Activated CD8-positive, alpha-beta memory T cell treated with anti-CD3 and anti-CD28 coated beads, Interleukin-2, amount 50 U/mL, for 48 hours (primary cell): ENCODE data around the gene PDE6B.
"Not testable (repeated sequence)": the region's sequence is repeated elsewhere in the genome, so short reads cannot be mapped to it uniquely, and the experiment has no call there.

Experiments used
- DNase-seq: peaks from one replicate; pipeline ENCODE4 v3.0.0-alpha.2; 2020

Gene PDE6B

DNA sequence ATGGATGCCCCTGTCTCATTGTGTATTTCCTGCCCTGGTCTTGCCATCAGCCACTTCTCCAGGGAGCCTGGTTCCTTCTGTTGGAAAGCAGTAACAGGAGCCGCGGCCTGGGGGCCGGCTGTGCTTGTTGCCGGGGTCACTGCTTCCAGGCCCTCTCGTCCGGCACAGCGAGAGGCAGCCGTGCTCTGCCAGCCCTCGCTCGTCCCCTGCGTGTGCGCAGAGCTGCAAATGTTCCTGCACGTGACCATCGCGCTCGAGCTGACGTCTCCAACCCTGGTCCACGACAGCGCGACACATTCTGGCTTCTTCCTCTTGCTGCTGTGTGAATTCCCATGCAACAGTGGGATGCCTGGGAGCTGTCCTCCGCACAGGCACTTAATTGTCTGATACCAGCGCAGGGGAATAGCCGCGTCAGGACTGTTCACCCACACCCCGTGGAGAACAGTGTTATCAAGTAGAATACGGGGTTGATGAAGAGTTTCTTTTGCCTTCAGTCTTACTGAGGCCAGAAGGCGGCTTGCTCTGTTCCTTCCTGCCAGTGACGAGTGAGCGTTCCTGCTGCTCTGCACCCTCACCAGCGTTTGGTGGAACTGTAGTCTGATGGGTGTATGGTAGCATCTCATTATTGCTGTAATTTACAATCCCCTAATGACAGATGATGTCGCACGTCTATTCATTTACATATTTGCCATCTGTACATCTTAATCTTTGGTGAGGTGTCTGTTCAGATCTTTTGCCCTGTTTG is 12.3 kb downstream of the PDE6B start:
- no peak for DNase-seq

DNA sequence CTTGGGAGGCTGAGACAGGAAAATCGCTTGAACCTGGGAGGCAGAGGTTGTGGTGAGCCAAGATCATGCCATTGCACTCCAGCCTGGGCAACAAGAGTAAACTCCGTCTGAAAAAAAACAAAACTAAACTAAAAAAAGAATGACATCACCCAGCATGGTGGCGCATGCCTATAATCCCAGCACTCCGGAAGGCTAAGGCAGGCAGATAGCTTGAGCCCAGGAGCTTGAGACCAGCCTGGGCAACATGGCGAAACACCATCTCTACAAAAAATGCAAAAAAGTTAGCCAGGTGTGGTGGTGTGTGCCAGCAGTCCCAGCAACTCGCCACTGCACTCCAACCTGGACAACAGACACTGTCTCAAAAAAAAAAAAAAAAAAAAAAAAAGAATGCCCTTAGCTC is 17.0 kb downstream of the PDE6B start:
- DNase-seq, result not testable (repeated sequence)

DNA sequence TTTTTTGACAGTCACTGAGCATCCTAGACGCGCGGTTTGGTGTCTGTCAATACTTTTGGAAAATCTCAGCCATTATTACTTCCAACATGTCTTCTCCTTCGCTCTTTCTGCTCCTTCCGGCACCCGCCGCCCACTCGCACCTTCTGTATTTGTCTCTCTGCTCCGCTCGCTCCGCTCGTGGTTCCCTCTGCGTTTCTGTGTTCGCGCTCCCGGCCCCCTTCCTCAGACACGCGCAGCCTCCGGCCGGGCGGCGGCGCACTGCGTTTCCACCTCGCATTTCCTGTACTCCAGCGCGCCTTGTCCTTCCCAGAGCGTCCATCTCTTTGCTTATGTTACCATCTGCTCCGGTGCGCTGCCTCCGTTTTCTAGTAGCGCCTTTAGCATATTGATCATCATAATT is 21.1 kb downstream of the PDE6B start:
- DNase-seq, result no peak

DNA sequence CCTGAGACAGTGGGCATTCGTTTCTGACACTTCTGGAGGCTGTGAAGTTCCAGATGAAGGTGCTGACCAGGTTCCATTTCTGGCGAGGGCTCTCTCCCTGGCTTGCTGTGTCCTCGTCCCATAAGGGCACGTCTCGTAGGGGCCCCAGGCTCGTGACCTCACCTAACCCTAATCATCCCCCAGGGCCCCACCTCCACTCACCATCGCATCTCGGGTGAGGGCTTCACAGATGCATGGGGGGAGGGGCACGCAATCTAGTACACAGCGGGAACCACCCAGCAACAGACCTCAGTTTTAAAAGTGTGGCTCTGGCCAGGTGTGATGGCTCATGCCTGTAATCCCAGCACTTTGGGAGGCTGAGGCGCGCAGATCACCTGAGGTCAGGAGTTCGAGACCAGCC is 22.1 kb downstream of the PDE6B start:
- DNase-seq, result no peak

DNA sequence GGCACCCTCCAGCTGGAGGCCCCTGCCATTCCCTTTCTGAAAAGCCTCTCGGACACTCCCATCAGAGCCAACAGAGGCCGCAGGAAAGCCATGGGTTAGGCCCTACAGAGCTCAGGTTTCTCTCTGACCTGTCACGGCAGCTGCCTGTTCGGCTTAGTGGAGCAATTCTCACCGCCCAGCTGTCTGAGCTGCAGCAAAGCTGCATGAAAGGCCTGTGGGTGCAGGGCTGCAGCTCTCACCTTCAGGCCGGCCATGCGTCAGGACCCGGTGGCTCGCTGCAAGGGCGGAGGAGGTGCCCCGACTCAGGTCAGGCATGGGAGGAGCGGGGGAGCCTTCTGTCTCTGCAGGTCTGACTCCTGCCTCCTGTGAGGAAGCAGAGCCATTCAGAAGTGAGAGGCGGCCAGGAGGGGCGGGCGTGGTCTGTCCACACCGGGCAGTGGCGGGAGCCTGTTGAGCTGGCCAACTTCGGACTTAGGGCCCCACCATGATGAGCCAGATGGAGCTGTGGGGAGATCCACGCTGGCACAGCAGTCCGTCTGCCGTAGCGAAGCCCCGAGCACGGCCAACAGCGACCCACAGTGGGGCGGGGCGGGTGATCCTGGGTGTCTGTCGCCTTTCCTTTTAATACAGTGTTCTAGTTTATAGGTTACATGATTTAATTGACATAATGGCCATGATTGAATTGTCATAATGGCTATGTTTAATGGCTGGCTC is 23.4 kb downstream of the PDE6B start:
- DNase-seq, result no peak

DNA sequence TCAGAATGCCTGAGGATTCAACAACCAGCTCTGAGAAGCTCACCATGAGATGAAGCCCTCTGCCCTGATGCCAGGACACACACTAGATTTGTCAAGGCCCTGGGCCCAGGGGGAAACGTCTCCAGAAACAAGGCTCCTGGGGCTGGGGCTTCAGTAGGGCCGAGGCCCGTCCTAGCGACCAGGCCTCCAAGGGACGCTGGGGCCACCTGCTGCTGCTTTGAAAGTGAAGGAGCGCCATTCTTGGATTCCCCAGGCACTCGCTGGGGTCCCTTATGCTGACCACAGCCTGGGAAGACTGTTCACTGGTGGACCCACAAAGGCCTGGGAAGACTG is 23.9 kb downstream of the PDE6B start:
- DNase-seq, result no peak

DNA sequence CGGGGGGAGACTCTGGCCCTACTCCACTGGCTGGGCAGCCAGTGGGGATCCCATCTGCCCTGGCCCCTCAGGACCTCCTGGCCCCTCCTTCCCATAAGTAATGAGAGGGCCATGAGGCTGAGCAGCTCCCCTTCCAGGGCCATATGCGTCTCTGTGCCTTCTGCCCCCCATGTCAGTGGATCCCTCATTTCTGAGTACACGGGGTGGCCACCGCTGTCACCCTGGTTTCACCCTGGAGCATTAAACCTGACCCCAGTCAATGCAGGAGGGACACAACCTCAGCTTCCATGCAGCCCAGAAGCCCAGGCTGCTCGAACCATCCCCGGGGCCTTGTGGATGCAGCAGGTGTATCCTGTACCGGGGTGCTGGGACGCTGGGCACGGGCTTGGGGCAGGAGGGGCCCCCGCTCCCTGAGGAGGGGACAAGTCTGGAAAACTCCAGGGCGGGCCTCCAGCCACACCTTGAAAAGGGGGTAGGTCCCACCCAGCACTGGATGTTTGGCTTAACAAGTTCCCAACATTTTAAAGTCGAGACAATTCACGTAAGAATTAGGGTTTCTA is 24.5 kb downstream of the PDE6B start:
- no peak for DNase-seq

DNA sequence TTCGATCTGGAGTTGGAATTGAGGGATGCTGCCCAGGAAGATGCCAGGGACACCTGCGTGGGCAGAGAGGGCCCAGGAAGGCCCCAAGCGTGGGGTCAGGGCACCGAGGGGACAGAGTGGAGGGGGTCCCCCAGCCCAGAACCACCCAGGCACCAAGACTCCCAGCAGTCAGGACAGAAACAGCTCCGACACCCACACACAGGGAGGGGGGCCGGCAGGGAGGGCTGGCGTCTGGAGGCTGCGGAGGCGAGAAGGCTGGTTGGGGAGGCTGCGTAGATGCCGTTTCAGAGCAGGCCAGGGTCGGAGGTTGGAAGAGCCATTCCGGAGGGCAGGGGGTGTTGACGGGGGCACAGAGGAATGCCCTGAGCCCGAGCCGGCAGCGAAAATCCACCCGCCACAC is 25.1 kb downstream of the PDE6B start:
- no peak for DNase-seq

DNA sequence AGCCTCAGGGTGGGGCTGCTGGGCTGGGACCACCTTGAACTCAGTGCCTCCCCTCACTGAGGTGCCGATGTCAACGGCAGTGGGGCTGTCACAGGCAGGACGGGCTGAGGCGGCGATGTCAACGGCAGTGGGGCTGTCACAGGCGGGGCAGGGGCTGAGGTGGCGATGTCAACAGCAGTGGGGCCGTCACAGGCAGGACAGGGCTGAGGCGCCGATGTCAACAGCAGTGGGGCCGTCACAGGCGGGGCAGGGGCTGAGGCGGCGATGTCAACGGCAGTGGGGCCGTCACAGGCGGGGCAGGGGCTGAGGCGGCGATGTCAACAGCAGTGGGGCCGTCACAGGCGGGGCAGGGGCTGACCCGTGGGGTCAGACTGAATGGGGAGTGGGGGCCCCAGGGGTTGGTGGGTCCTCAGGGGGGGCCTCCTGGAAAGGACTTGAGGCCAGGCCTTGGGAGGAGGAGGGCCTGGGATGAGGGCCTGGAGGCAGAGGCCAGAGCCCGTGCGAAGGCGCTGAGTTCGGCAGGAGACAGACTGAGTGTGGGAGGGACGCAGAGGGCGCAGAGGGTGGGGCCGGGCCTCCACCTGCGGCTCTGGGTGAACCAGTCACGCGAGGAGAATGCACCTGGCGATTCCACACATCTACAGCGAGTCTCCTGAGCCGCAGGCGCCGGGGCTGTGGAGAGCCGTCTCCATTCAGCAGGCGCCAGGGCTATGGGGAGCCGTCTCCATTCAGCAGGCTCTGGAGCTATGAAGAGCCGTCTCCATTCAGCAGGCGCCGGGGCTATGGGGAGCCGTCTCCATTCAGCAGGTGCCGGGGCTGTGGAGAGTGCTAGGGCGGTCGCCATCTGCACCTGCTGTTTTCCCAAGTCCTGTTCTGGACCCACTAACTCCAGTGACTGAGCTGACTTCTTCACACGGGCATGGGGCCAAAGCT is 25.8 kb downstream of the PDE6B start:
- DNase-seq, result no peak

DNA sequence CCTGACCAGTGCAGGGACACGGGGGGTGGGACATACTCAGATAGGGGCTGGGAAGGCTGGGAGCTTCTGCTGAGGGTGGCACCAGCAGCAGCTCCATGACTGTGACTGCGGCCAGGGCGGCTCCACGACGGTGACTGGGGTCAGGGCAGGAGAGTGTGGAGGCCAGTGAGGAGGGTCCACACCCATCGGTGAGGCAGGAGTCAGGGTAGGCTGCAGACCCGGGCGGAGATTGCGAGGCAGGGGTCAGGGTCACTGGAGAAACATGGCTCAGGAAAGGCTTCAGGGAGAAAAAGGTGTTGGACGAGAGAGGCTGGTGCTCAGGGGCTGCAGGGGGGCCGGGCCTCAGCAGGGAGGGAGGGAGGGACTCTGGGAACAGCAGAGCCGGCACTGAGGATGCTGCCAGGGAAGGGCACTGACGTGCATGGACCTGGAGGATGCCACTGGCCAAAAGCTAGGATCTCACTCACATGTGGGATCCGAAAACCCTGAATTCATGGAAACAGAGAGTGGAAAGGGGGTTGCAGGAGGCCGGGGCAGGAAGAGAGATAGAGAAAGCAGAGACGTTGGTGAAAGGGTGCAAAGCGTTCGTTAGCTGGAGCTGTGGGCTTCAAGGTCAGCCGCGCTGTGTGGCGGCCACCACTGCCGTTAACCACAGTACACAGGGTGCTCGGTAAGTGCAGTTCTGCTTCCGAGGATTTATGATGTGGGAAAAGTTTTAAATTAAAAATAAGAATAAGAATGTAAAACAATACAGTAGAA is 26.7 kb downstream of the PDE6B start:
- no peak for DNase-seq

DNA sequence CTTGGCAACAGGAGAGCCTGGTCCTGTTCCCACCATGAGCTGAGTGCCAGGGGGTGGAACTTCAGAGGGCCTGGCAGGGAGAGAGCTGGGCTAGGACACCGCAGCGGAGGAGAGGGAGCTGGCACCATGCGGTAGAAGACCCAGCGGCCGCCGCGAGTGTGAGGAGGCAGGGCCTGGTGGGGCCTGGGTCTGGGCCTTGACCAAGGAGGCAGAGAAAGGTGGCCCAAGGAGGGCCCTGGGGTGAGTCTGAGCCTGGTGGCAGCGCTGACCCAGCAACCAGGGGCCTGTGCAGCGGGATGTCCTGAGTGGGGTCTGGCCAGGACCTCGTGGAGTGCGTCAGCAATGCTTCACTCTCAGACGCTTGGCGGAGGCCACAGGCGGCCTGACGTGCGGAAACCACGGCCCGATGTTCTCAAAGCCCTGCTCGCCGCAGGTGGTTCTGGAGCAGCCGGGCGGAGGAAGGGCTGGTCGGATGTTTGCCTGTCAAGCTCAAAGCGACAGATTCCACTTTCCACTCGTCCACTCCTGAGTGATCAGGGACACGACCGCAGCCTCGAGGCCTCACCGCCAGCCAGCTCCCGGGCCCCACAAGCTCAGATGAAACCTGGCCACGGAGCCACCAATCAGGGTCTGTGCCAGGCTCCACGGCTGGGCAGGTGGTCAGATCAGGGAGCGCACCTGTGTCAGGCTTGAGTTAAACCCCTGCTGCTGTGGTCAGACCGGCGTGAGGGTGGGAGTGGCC is 27.9 kb downstream of the PDE6B start:
- no peak for DNase-seq

DNA sequence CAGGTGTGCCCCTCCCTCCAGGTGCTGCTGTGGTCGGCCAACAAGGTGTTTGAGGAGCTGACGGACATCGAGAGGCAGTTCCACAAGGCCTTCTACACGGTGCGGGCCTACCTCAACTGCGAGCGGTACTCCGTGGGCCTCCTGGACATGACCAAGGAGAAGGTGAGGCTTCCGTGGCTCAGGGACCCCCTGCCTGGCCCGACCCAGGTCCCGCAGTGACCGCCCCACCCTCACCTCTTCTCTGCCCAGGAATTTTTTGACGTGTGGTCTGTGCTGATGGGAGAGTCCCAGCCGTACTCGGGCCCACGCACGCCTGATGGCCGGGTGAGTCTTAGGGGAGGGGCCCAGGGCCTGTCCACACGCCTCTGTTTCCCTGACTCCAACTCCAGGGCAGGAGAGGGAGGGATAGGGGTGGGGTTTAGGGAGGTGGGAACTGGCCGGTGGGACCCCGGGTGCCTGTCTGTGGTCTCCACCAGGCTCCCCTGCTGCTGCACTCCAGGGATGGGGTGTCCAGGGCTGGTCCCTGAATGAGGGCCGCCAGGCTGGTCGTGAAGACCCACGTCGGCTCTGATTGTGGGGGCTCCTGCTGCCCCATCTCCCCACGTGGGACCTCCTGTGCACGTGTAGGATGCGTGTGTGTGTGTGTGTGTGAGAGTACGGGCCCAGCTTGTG is 28.6 kb downstream of the PDE6B start:
- DNase-seq, result no peak

DNA sequence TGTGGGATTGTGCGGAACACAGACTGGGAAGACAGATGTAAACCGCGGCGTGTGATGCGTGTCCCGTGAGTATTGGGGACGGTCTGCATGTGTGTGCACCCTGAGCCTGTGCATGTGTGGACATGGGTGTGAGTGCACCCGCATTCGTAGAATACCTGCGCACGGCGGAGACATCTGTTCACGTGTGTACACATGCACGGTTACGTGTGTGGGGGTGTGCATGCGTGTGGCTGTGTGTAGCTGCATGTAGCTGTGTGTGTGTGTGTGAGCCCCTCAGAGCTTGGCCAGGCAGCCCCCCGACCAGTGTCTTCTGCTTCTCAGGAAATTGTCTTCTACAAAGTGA is 29.1 kb downstream of the PDE6B start:
- DNase-seq, result no peak

DNA sequence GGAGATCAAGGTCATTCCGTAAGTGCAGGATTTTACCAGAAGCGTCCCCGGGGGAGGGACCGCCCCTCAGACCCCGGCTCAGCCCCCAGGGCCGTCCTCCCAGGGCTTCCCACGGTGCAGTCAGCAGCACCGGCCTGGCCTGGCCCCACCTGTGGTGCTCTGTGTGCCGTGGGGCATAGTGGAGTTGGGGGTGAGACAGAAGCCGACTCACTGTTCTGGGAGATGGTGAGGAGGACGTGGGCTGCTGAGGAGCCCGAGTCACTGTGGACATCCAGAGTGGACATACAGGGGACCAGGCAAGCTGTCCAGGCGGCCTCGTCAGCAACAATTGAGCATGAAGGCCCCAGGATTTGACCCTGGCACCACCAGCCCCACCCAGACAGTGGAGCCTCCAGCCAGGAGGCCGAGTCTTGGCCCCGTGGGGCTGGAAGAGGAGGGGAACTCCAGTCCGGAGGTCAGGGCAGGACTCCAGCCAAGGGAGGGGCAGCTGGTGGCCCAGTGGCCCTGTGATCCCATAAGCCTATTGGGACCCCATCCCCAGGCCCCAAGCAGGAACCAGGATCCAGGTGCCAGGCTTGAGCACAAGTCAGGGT is 29.6 kb downstream of the PDE6B start:
- no peak for DNase-seq

DNA sequence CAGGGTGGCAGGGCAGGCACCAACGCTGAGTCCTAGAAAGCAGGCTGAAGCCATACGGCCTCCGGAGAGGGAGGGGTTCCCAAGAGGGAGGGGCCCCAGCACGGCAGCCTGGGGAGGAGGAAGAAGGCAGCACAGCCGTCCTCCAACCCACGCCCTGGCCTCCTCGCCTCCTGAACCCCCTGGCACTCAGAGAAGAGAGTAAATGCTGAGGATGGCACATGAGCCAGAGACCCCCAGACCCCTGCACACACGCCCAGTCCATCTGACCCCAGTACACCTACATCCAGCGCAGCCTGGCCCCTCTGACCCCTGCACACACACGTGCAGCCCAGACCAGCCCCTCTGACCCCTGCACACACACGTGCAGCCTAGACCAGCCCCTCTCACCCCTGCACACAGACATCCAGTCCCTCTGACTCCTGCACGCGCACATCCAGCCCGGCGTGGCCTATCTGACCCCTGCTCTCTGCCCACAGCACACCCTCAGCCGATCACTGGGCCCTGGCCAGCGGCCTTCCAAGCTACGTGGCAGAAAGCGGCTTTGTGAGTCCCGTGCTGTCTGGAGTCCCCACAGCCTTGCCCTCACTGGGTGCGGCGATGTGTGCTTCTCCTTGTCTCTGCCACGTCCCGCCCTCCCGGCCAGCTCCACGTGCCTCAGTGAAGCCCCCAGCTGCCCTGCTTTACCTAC is 30.2 kb downstream of the PDE6B start:
- DNase-seq, result no peak

DNA sequence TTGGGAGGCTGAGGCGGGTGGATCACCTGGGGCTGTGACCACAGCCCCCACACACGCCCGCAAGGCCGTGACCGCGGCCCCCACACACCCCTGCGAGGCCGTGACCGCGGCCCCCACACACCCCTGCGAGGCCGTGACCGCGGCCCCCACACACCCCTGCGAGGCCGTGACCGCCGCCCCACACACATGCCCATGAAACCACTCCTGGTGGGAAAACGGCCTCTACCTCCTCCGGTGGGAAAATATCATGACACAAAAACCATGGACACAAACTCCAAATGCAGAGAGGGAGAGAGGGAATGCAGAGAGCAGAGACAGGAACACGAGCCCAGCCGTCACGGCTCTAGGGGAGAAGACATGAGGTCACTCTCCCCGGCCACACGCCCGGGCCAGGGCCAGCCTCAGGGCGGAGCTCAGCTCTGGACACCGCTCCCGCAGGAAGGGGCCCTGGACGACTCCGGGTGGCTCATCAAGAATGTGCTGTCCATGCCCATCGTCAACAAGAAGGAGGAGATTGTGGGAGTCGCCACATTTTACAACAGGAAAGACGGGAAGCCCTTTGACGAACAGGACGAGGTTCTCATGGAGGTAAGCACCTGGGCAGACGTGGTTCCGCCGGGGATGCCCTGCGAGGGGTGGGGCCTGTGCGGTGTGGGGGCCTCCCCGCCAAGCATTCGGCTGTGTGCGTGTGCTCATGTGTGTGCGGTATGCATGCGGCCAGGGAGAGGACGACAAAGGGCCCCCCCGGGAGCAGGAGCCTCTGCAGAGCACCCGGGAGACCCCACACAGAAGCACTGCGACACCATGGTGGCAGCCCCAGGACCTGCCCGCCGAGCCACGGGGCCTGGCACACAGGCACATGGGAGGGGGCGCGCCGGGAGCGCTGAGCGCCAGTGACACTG is 31.3 kb downstream of the PDE6B start:
- no peak for DNase-seq

DNA sequence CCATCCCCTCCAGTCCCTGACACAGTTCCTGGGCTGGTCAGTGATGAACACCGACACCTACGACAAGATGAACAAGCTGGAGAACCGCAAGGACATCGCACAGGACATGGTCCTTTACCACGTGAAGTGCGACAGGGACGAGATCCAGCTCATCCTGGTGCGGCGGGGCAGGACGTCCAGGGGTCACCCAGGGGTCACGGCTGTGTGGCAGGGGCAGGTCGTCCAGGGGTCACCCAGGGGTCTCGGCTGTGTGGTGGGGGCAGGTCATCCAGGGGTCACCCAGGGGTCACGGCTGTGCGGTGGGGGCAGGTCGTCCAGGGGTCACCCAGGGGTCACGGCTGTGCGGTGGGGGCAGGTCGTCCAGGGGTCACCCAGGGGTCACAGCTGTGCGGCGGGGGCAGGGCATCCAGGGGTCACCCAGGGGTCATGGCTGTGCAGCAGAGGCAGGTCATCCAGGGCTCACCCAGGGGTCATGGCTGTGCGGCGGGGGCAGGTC is 32.0 kb downstream of the PDE6B start:
- DNase-seq, result no peak

DNA sequence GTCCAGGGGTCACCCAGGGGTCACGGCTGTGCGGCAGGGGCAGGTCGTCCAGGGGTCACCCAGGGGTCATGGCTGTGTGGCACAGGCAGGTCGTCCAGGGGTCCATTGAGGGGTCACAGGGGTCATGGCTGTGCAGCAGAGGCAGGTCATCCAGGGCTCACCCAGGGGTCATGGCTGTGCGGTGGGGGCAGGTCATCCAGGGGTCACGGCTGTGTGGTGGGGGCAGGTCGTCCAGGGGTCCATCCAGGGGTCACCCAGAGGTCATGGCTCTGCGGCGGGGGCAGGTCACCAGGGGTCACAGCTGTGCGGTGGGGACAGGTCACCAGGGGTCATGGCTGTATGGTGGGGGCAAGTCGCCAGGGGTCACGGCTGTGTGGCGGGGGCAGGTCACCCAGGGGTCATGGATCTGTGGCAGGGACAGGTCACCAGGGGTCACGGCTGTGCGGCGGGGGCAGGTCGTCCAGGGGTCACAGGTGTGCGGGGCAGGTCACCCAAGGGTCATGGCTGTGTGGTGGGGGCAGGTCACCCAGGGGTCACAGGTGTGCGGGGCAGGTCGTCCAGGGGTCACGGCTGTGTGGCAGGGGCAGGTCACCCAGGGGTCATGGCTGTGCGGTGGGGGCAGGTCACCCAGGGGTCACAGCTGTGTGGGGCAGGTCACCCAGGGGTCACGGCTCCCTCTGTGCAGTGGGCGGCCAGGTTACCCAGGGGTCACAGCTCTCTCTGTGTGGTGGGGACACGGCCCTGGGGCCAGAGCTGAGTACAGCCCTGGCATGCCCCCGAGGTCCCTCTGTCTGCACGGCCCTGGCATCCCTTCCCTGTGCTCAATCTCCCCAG is 32.7 kb downstream of the PDE6B start:
- DNase-seq, result no peak
